Measurements from ENCODE around the gene KNOP1. TPM values are rescaled to one million over a fixed set of nuclear protein-coding genes. Genes with fewer than 3 reads are reported as not detected.
A peak's percentile ranks its signal among the peaks of the same experiment; 100 is the strongest.

KNOP1 gene
- total RNA-seq, 1 experiment from 2014 or later, result 93.9 TPM

DNA sequence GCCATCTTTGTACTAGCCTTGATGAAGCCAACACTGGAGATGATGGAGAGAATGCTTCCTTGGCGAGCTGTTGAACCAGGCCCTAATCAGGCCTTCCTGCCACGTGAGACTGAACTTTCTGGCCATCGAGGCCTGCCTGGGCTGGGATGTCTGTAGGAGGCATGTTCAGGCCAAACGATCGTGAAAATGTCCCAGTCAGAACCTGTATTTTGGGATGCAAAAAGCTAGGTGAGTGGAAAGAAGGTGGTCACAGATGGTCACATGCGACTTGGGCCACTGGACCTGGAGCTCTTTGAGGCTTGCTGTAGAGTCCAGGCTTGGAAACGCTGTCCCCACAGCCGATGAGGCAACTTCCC is 12.9 kb downstream of the KNOP1 start:
- H2BK15ac ChIP-seq (ENCODE audit: low read depth, low read length), result no peak overlapping the region
- H2BK12ac ChIP-seq (ENCODE audit: insufficient read length, low read depth, low read length), result no peak overlapping the region
- peaks cover 2% of the 10 kb centered on the region for H3K79me1 ChIP-seq (ENCODE audit: insufficient read depth, low read depth, low read length, poor library complexity, severe bottlenecking)
- H3K14ac ChIP-seq (ENCODE audit: insufficient read depth, low read length), result no peak overlapping the region
- no peak overlapping the region for H3T11ph ChIP-seq (ENCODE audit: low read length)
- H3K27me3 ChIP-seq (ENCODE audit: insufficient read depth, low read length), result no peaks in the 10 kb centered on the region
- no peak overlapping the region for H2AK5ac ChIP-seq (ENCODE audit: insufficient read length, low read length)
- DNase-seq, result no peak
- H3K23ac ChIP-seq (ENCODE audit: insufficient read length, low read depth, low read length), result no peak overlapping the region
- Mint-ChIP-seq H3K36me3 (ENCODE audit: insufficient read depth in 1 of 3, low read depth in 3 of 3) (peaks cover 73 to 95% (median 92%) of the 10 kb centered on the region in 3 experiments), H3K27me3 (ENCODE audit: low read depth) (no peaks in the 10 kb centered on the region), H3K27ac (peak overlapping the region in 2 of 3 experiments; percentile 40 to 61; a peak in 2 of 7 replicates), H3K4me1 (peaks cover 18 to 30% of the 10 kb centered on the region in 2 experiments), H3K4me3 (no peak overlapping the region), H3K9me3 (no peaks in the 10 kb centered on the region)
- no peak overlapping the region for H2BK120ac ChIP-seq (ENCODE audit: low read depth, low read length, poor library complexity, severe bottlenecking)
- no peak overlapping the region for H3K56ac ChIP-seq (ENCODE audit: insufficient read length, low read depth, low read length)
- no peak overlapping the region for H2AFZ ChIP-seq (ENCODE audit: low read length)
- WGBS (ENCODE audit: extremely low coverage, insufficient read length, low lambda C conversion rate), result no CpG with 5 or more reads among the region's 8 CpGs
- no peak for TF ChIP-seq CTCF (conservative IDR thresholded peaks at IDR 0.05)
- H3K4me2 ChIP-seq (ENCODE audit: insufficient read depth, insufficient read length, low read length), result no peak overlapping the region
- H3K4me1 ChIP-seq (ENCODE audit: insufficient read depth, low read length), result no peaks in the 10 kb centered on the region
- H3K27ac ChIP-seq (ENCODE audit: insufficient read length, low read depth, low read length), result no peak overlapping the region
- no peak overlapping the region for H3K4ac ChIP-seq (ENCODE audit: low read depth, low read length)
- peaks cover 4% of the 10 kb centered on the region; the same call in 1 of the 2 replicates for H3K79me2 ChIP-seq (ENCODE audit: insufficient read depth, low read length)
- H3K23me2 ChIP-seq (ENCODE audit: insufficient read length, low read depth, low read length, poor library complexity, severe bottlenecking), result no peaks in the 10 kb centered on the region
- peaks cover 3% of the 10 kb centered on the region for H4K20me1 ChIP-seq (ENCODE audit: control insufficient read depth, insufficient read depth, insufficient read length)
- H4K91ac ChIP-seq (ENCODE audit: insufficient read length, low read depth, low read length), result no peak overlapping the region
- no peak overlapping the region for H4K8ac ChIP-seq (replicated peaks; ENCODE audit: insufficient read length, low read depth, low read length)
- H4K5ac ChIP-seq (ENCODE audit: insufficient read length, low read depth, low read length), result no peak overlapping the region
- no peak overlapping the region for H2BK5ac ChIP-seq (ENCODE audit: insufficient read length, low read length)
- no peaks in the 10 kb centered on the region for H3K9me3 ChIP-seq (ENCODE audit: control insufficient read depth, low read depth, low read length)
- no peak overlapping the region for H2BK20ac ChIP-seq (ENCODE audit: low read depth, low read length, poor library complexity, severe bottlenecking)
- no peak overlapping the region for H3K18ac ChIP-seq (ENCODE audit: insufficient read length, low read depth, low read length)
- no peak overlapping the region for H3K9ac ChIP-seq (ENCODE audit: extremely low read depth, insufficient read length, low read length)
